CD14-positive monocyte (primary cell): Measurements from ENCODE around the gene GAK. TPM values are rescaled to one million over a fixed set of nuclear protein-coding genes. Genes with fewer than 3 reads are reported as not detected.

Experiments
- DNase-seq, 3 donors: peaks; one replicate each; pipeline ENCODE4 v3.0.0-alpha.2; 2011 to 2022
- H2AFZ ChIP-seq: 2 replicates; pipeline ENCODE4 v1.6.0; 2012; ENCODE audit warnings: mild to moderate bottlenecking, low read depth, low read length, inconsistent platforms; ENCODE audit not compliant: insufficient read depth, poor library complexity, severe bottlenecking
- H3K27ac ChIP-seq, 2 donors: 1 replicate in 1 of 2; 2 replicates in 1 of 2; pipeline ENCODE4 v1.5.1; 2012 to 2013; ENCODE audit warnings: low read length in 2 of 2, control low read depth in 1 of 2, inconsistent platforms in 1 of 2, low read depth in 1 of 2, mild to moderate bottlenecking in 1 of 2
- H3K27me3 ChIP-seq, 2 donors: one replicate each; pipeline versions ENCODE4 v1.6.0 to v1.6.1; 2011 to 2013; ENCODE audit warnings: low read length in 2 of 2; ENCODE audit not compliant: control insufficient read depth in 2 of 2, insufficient read depth in 2 of 2
- H3K36me3 ChIP-seq, 2 donors: replicated peaks in 1 of 2; 1 replicate in 1 of 2; 2 replicates in 1 of 2; pipeline versions ENCODE4 v1.5.1 to v1.6.1; 2012 to 2013; ENCODE audit warnings: low read length in 2 of 2, control low read depth in 1 of 2, inconsistent platforms in 1 of 2, mild to moderate bottlenecking in 1 of 2; ENCODE audit not compliant: insufficient read depth in 2 of 2, control insufficient read depth in 1 of 2
- H3K4me1 ChIP-seq, 2 donors: 1 replicate in 1 of 2; 2 replicates in 1 of 2; pipeline versions ENCODE4 v1.5.1 to v1.6.1; 2012 to 2013; ENCODE audit warnings: low read length in 2 of 2, control low read depth in 1 of 2, inconsistent platforms in 1 of 2, mild to moderate bottlenecking in 1 of 2, moderate library complexity in 1 of 2; ENCODE audit not compliant: insufficient read depth in 2 of 2, control insufficient read depth in 1 of 2
- H3K4me2 ChIP-seq: replicated peaks from 2 replicates; pipeline ENCODE3; 2012; ENCODE audit warnings: low read length, moderate library complexity, mild to moderate bottlenecking; ENCODE audit not compliant: poor library complexity, severe bottlenecking; ENCODE audit errors: extremely low read depth
- H3K4me3 ChIP-seq, 3 experiments: fragments of 200-600 bp in 1 of 3; sonication (generic) in 1 of 3; replicated peaks in 1 of 3; 1 replicate in 2 of 3; 2 replicates in 1 of 3; pipeline ENCODE4 v1.5.1; 2011 to 2013; ENCODE audit warnings: low read length in 3 of 3, mild to moderate bottlenecking in 3 of 3, control low read depth in 2 of 3, low read depth in 2 of 3, inconsistent platforms in 1 of 3, moderate library complexity in 1 of 3
- H3K79me2 ChIP-seq: 2 replicates; pipeline ENCODE4 v1.6.0; 2012; ENCODE audit warnings: mild to moderate bottlenecking, control low read depth, inconsistent platforms, low read length, moderate library complexity; ENCODE audit not compliant: insufficient read depth
- H3K9ac ChIP-seq: 2 replicates; pipeline ENCODE4 v1.6.0; 2017; ENCODE audit warnings: low read length, mild to moderate bottlenecking; ENCODE audit not compliant: insufficient read depth, poor library complexity, severe bottlenecking
- H3K9me3 ChIP-seq, 2 donors: replicated peaks in 1 of 2; 1 replicate in 1 of 2; 2 replicates in 1 of 2; pipeline versions ENCODE4 v1.5.1 to v1.6.1; 2012 to 2013; ENCODE audit warnings: low read length in 2 of 2, control low read depth in 1 of 2; ENCODE audit not compliant: control insufficient read depth in 1 of 2, insufficient read depth in 1 of 2
- H4K20me1 ChIP-seq: 2 replicates; pipeline ENCODE4 v1.6.0; 2012; ENCODE audit warnings: mild to moderate bottlenecking, low read length, control low read depth, moderate library complexity; ENCODE audit not compliant: insufficient read depth
- H3K27ac Mint-ChIP-seq, 7 donors: one replicate each; pipeline ENCODE4 v1.8.0; 2020; ENCODE audit warnings: mild to moderate bottlenecking in 7 of 7, mixed read lengths in 7 of 7, moderate library complexity in 6 of 7, inconsistent platforms in 2 of 7
- H3K27me3 Mint-ChIP-seq, 3 donors: one replicate each; pipeline ENCODE4 v1.8.0; 2021 to 2022; ENCODE audit warnings: low read depth in 3 of 3, mild to moderate bottlenecking in 3 of 3, mixed read lengths in 3 of 3, moderate library complexity in 3 of 3, inconsistent platforms in 1 of 3
- H3K36me3 Mint-ChIP-seq, 2 donors: one replicate each; pipeline ENCODE4 v1.8.0; 2020; ENCODE audit warnings: mixed read lengths in 2 of 2, inconsistent platforms in 1 of 2, mild to moderate bottlenecking in 1 of 2
- H3K4me1 Mint-ChIP-seq: one replicate; pipeline ENCODE4 v1.8.0; 2020; ENCODE audit warnings: mild to moderate bottlenecking, mixed read lengths
- H3K4me3 Mint-ChIP-seq, 2 donors: one replicate each; pipeline ENCODE4 v1.8.0; 2020; ENCODE audit warnings: mild to moderate bottlenecking in 2 of 2, mixed read lengths in 2 of 2, moderate library complexity in 1 of 2
- H3K9me3 Mint-ChIP-seq, 7 donors: one replicate each; pipeline ENCODE4 v1.8.0; 2020 to 2022; ENCODE audit warnings: mixed read lengths in 7 of 7, mild to moderate bottlenecking in 6 of 7, moderate library complexity in 6 of 7, inconsistent platforms in 2 of 7
- WGBS: methylation state at CpG from one replicate; pipeline ENCODE4 v1.1.5; 2013; ENCODE audit warnings: missing lambda C conversion rate; ENCODE audit not compliant: insufficient coverage; 5-methylcytosine and 5-hydroxymethylcytosine counted together
- intact Hi-C, 2 donors: fragments of 100-400 bp; cut with micrococcal nuclease; formaldehyde crosslinking; loops; one replicate each; pipeline versions ENCODE4 v1.15.0 to v1.15.1; 2023
- polyA plus RNA-seq, 3 donors: library from polyadenylated mRNA; depleted of rRNA in 1 of 3; unstranded in 2 of 3; stranded (reverse) in 1 of 3; fragments of 300-500 nt in 2 of 3; fragments of >200 nt in 1 of 3; fragmentation: Illumina TruSeq in 2 of 3; gene quantifications; 1 replicate in 2 of 3; 2 replicates in 1 of 3; pipeline ENCODE4 v1.2.3, GENCODE V29; 2012 to 2021
- TF ChIP-seq, protein P1 (sequence below): fragments of 200-600 bp; IDR thresholded peaks from one replicate; pipeline ENCODE4 v1.8.0; 2022; ENCODE audit warnings: antibody characterized with exemption, mild to moderate bottlenecking

The GAK gene
- polyA plus RNA-seq, 3 donors, result 40.3 to 88.7 (median 54.9) TPM

DNA sequence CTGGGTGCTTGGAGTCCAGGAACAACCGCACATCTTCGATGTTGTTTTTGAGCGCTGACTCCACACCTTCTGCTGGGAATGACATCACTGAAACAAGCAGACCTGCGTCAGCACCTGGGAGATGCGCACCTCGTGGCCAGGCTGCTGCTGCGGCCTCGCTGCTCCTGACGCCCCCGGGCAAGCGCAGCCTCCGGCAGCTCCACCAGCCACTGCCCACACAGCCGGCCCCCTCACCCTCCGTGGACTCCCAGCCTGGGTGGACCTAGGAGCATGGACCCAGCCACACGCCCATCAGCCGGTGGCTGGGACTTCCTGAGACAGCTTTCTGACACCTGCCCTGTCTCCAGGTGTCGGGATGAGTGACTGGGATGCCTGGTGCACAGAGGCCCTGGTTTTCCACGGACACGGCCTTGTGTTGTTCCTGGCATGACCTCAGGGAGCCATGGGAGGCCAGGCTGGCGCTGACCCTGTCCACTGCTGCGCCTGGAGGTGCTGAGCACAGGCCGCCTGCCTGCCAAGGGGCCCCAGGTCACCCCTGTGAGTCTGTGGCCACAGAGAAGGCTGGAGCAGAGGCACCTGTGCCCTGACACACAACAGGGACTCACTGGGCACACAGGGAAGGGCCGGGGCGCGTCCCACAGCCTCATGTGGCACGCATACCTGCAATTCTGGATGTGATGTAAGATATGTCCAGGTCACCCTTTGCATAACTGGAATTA is 48.6 kb downstream of the GAK start:
- H2AFZ ChIP-seq, result no peak overlapping the region
- H3K4me1 ChIP-seq, result no peaks in the 10 kb centered on the region
- peaks cover 74% of the 10 kb centered on the region for H4K20me1 ChIP-seq
- no peak for DNase-seq
- peaks cover 97 to 100% of the 10 kb centered on the region in 2 donors for H3K36me3 ChIP-seq
- no peak overlapping the region for H3K27ac ChIP-seq
- no peaks in the 10 kb centered on the region for H3K9me3 ChIP-seq
- Mint-ChIP-seq H3K27me3 (no peaks in the 10 kb centered on the region), H3K4me3 (no peak overlapping the region), H3K27ac (no peak overlapping the region), H3K9me3 (peaks cover 0 to 6% (median 0%) of the 10 kb centered on the region in 7 donors), H3K4me1 (no peaks in the 10 kb centered on the region), H3K36me3 (peaks cover 81 to 94% of the 10 kb centered on the region in 2 donors)
- TF ChIP-seq, protein P1, sequence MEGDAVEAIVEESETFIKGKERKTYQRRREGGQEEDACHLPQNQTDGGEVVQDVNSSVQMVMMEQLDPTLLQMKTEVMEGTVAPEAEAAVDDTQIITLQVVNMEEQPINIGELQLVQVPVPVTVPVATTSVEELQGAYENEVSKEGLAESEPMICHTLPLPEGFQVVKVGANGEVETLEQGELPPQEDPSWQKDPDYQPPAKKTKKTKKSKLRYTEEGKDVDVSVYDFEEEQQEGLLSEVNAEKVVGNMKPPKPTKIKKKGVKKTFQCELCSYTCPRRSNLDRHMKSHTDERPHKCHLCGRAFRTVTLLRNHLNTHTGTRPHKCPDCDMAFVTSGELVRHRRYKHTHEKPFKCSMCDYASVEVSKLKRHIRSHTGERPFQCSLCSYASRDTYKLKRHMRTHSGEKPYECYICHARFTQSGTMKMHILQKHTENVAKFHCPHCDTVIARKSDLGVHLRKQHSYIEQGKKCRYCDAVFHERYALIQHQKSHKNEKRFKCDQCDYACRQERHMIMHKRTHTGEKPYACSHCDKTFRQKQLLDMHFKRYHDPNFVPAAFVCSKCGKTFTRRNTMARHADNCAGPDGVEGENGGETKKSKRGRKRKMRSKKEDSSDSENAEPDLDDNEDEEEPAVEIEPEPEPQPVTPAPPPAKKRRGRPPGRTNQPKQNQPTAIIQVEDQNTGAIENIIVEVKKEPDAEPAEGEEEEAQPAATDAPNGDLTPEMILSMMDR, result no peak
- intact Hi-C loops, result no loop called here
- H3K4me3 ChIP-seq, result no peak overlapping the region
- no peaks in the 10 kb centered on the region for H3K27me3 ChIP-seq
- WGBS, result 97% methylated on average over 26 of the region's 26 CpGs
- H3K9ac ChIP-seq, result no peak overlapping the region
- no peaks in the 10 kb centered on the region for H3K79me2 ChIP-seq
- no peak overlapping the region for H3K4me2 ChIP-seq

DNA sequence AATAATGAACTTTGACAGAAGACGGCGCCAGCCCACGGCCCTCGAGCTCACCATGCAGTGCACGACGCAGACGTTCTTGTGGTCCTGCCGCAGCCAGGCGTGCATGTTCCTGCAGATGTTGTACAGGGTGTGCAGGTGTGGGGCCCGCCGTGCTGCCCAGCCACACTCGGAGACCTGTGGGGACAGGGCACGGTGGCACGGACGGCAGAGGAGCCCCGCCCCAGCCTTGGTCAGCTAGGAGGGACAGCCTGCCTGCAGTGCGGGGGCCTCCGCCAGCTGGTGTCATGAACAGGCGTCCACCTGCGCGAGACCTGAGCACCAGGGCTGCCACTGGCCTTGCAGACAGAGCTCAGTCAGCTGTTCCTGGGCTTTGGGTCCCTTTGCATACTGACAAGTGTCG is 49.5 kb downstream of the GAK start:
- TF ChIP-seq, protein P1, result no peak
- WGBS, result 99% methylated on average over 21 of the region's 22 CpGs
- no peak for DNase-seq
- Mint-ChIP-seq H3K27ac (no peak overlapping the region), H3K4me1 (no peaks in the 10 kb centered on the region), H3K27me3 (no peaks in the 10 kb centered on the region), H3K36me3 (peaks cover 80 to 93% of the 10 kb centered on the region in 2 donors), H3K4me3 (no peak overlapping the region), H3K9me3 (peaks cover 0 to under 1% (median 0%) of the 10 kb centered on the region in 7 donors)
- Histone ChIP-seq H4K20me1 (peaks cover 68% of the 10 kb centered on the region), H3K4me1 (no peaks in the 10 kb centered on the region), H3K27ac (no peak overlapping the region), H3K9me3 (no peaks in the 10 kb centered on the region), H3K36me3 (peaks cover 95 to 100% of the 10 kb centered on the region in 2 donors), H2AFZ (no peak overlapping the region), H3K4me3 (no peak overlapping the region), H3K9ac (no peak overlapping the region), H3K4me2 (no peak overlapping the region), H3K79me2 (no peaks in the 10 kb centered on the region), H3K27me3 (no peaks in the 10 kb centered on the region)
- intact Hi-C loops, result no loop called here
